ENCODE results near the gene SH3BP1. TPM values are rescaled to one million over a fixed set of nuclear protein-coding genes. Genes with fewer than 3 reads are reported as not detected.
A peak's percentile ranks its signal among the peaks of the same experiment; 100 is the strongest.

Gene SH3BP1
- polyA plus RNA-seq, 3 donors = 20.0 to 214 (median 20.0) TPM

- no peak for DNase-seq
- Histone ChIP-seq H3K27me3 (ENCODE audit: control insufficient read depth in 2 of 2, insufficient read depth in 2 of 2, low read length in 2 of 2) (no peaks in the 10 kb centered on the region), H3K4me3 (replicated peaks in 1 of 3; ENCODE audit: low read depth in 2 of 3, low read length in 3 of 3) (no peak overlapping the region), H3K79me2 (ENCODE audit: insufficient read depth, low read length) (peaks cover 41% of the 10 kb centered on the region), H3K9me3 (replicated peaks in 1 of 2; ENCODE audit: control insufficient read depth in 1 of 2, insufficient read depth in 1 of 2, low read length in 2 of 2) (no peaks in the 10 kb centered on the region), H4K20me1 (ENCODE audit: insufficient read depth, low read length) (peaks cover 52% of the 10 kb centered on the region), H3K4me1 (ENCODE audit: control insufficient read depth in 1 of 2, insufficient read depth in 2 of 2, low read length in 2 of 2) (peaks cover 47 to 51% of the 10 kb centered on the region in 2 donors), H3K9ac (ENCODE audit: insufficient read depth, low read length, poor library complexity, severe bottlenecking) (no peak overlapping the region), H2AFZ (ENCODE audit: insufficient read depth, low read depth, low read length, poor library complexity, severe bottlenecking) (no peak overlapping the region), H3K4me2 (replicated peaks; ENCODE audit: extremely low read depth, low read length, poor library complexity, severe bottlenecking) (no peak overlapping the region), H3K36me3 (replicated peaks in 1 of 2; ENCODE audit: control insufficient read depth in 1 of 2, insufficient read depth in 2 of 2, low read length in 2 of 2) (peaks cover 18 to 22% of the 10 kb centered on the region in 2 donors), H3K27ac (ENCODE audit: low read depth in 1 of 2, low read length in 2 of 2) (peak overlapping the region in 1 of 2 donors; percentile 20)
- Mint-ChIP-seq H3K27ac (peak overlapping the region in 4 of 7 donors; percentile 32 to 60 (median 58)), H3K27me3 (ENCODE audit: low read depth in 3 of 3) (no peaks in the 10 kb centered on the region), H3K36me3 (peaks cover 13 to 33% of the 10 kb centered on the region in 2 donors), H3K9me3 (no peaks in the 10 kb centered on the region), H3K4me3 (no peak overlapping the region), H3K4me1 (peaks cover 29% of the 10 kb centered on the region)
- WGBS (ENCODE audit: insufficient coverage) = 100% methylated on average over 3 of the region's 8 CpGs
- TF ChIP-seq CTCF (IDR thresholded peaks at IDR 0.05) = no peak
- intact Hi-C loops (cut with micrococcal nuclease) = loop anchor here (2.0 to 10.0 kb wide), 4 partner anchors 37 to 165 kb away; partner anchors contain the start of genes ANKRD54 (in 1 of the 2), EIF3L (in 1 of the 2) and GCAT (in 1 of the 2)
These were observed 40.2 kb downstream of the SH3BP1 start for GRCh38 chr22:37679670-37680069.

- Mint-ChIP-seq H3K4me3 (no peak overlapping the region), H3K9me3 (no peaks in the 10 kb centered on the region), H3K27me3 (ENCODE audit: low read depth in 3 of 3) (no peaks in the 10 kb centered on the region), H3K4me1 (peaks cover 24% of the 10 kb centered on the region), H3K36me3 (peaks cover 13 to 33% of the 10 kb centered on the region in 2 donors), H3K27ac (peak overlapping the region in 2 of 7 donors; percentile 60 to 63)
- Histone ChIP-seq H3K79me2 (ENCODE audit: insufficient read depth, low read length) (peaks cover 35% of the 10 kb centered on the region), H2AFZ (ENCODE audit: insufficient read depth, low read depth, low read length, poor library complexity, severe bottlenecking) (no peak overlapping the region), H3K9ac (ENCODE audit: insufficient read depth, low read length, poor library complexity, severe bottlenecking) (no peak overlapping the region), H3K27me3 (ENCODE audit: control insufficient read depth in 2 of 2, insufficient read depth in 2 of 2, low read length in 2 of 2) (no peaks in the 10 kb centered on the region), H3K4me3 (replicated peaks in 1 of 3; ENCODE audit: low read depth in 2 of 3, low read length in 3 of 3) (no peak overlapping the region), H3K36me3 (replicated peaks in 1 of 2; ENCODE audit: control insufficient read depth in 1 of 2, insufficient read depth in 2 of 2, low read length in 2 of 2) (peaks cover 18 to 22% of the 10 kb centered on the region in 2 donors), H3K4me1 (ENCODE audit: control insufficient read depth in 1 of 2, insufficient read depth in 2 of 2, low read length in 2 of 2) (peaks cover 40 to 45% of the 10 kb centered on the region in 2 donors), H4K20me1 (ENCODE audit: insufficient read depth, low read length) (peaks cover 52% of the 10 kb centered on the region), H3K9me3 (replicated peaks in 1 of 2; ENCODE audit: control insufficient read depth in 1 of 2, insufficient read depth in 1 of 2, low read length in 2 of 2) (no peaks in the 10 kb centered on the region), H3K27ac (ENCODE audit: low read depth in 1 of 2, low read length in 2 of 2) (peak overlapping the region in 1 of 2 donors; percentile 20), H3K4me2 (replicated peaks; ENCODE audit: extremely low read depth, low read length, poor library complexity, severe bottlenecking) (no peak overlapping the region)
- WGBS (ENCODE audit: insufficient coverage) = 96% methylated on average over 4 of the region's 7 CpGs
- DNase-seq = no peak
- TF ChIP-seq CTCF (IDR thresholded peaks at IDR 0.05) = no peak
- intact Hi-C loops (cut with micrococcal nuclease) = loop anchor here in 1 of 2 donors (2.0 to 10.0 kb wide), 2 partner anchors 38 to 124 kb away; partner anchors contain the start of gene GCAT
These were observed 40.9 kb downstream of the SH3BP1 start for GRCh38 chr22:37680191-37680851.

Data from CD14-positive monocyte (primary cell).